Measurements from ENCODE around the gene CHD3. TPM values are rescaled to one million over a fixed set of nuclear protein-coding genes. Genes with fewer than 3 reads are reported as not detected.

Gene CHD3
- total and polyA plus RNA-seq, 10 of the 15 experiments (the other 5 are each of a cell fraction or from before 2014, with no cell fraction given), result 1.4 to 86.8 (median 39.1) TPM

- Histone ChIP-seq H3K27ac (ENCODE audit: control insufficient read depth, insufficient read depth) (peak within 1 kb of the TSS; percentile 34), H3K4me2 (ENCODE audit: control insufficient read depth, insufficient read depth) (peak within 1 kb of the TSS; percentile 88), H2AFZ (ENCODE audit: control insufficient read depth, low read depth, low read length) (peak within 1 kb of the TSS; percentile 94), H3K9me3 (replicated peaks; ENCODE audit: control insufficient read depth, insufficient read depth, low read length) (no peaks in the 10 kb centered on the region), H3K4me3 (peak within 1 kb of the TSS; percentile 76), H3K9ac (ENCODE audit: control insufficient read depth, insufficient read depth, low read length) (peak within 1 kb of the TSS; percentile 55; the same call in 1 of the 2 replicates), H4K20me1 (ENCODE audit: control insufficient read depth, insufficient read depth) (no peaks in the 10 kb centered on the region), H3K27me3 (replicated peaks in 1 of 2; ENCODE audit: control insufficient read depth in 2 of 2, insufficient read depth in 2 of 2, low read length in 1 of 2) (no peaks in the 10 kb centered on the region), H3K79me2 (ENCODE audit: control insufficient read depth, insufficient read depth, low read length) (no peaks in the 10 kb centered on the region), H3K36me3 (ENCODE audit: control insufficient read depth in 2 of 2, insufficient read depth in 2 of 2, low read length in 1 of 2) (peaks cover 4 to 6% of the 10 kb centered on the region in 2 experiments), H3K4me1 (ENCODE audit: control insufficient read depth, insufficient read depth, low read length) (peaks cover 10% of the 10 kb centered on the region)
- FAIRE-seq, result peak; percentile 95
- ChIA-PET SMC1A (ENCODE audit: uncharacterized antibody, unreplicated experiment) (interaction anchor here (0.9 to 3.5 kb wide), 7 partner anchors 13 to 141 kb away, joined by 4 to 21 read pairs (median 7); partner anchors contain the start of genes CNTROB and KCNAB3), CTCF (interaction anchor here (0.6 to 8.2 kb wide), 16 partner anchors 18 to 172 kb away, joined by 3 to 48 read pairs (median 4); partner anchors contain the start of genes CNTROB, CYB5D1, NAA38 and TRAPPC1), POLR2A (interaction anchor here (0.5 to 4.0 kb wide), 12 partner anchors 11 to 81 kb away, joined by 3 to 27 read pairs (median 4); partner anchors contain the start of genes CNTROB, KCNAB3, NAA38 and TRAPPC1), RAD21 (ENCODE audit: unreplicated experiment) (interaction anchor here (0.7 to 6.4 kb wide), 14 partner anchors 14 to 158 kb away, joined by 3 to 75 read pairs (median 4); partner anchors contain the start of genes CNTROB, KCNAB3, KDM6B and TRAPPC1)
- peak; percentile 57 for DNase-seq (ENCODE audit: low read depth, low spot score)
- WGBS (ENCODE audit: insufficient coverage, insufficient replicate concordance, low lambda C conversion rate, missing lambda C conversion rate), result 5% methylated on average over 81 of the region's 100 CpGs
- in situ Hi-C loops (cut with MboI) (no loop called here), intact Hi-C loops (cut with micrococcal nuclease; ENCODE audit: unreplicated experiment) (no loop called here)
- ATAC-seq, result peak; percentile 87
- BruUV-seq (replicated peaks), result no TSS peak
- TF ChIP-seq, protein P1, sequence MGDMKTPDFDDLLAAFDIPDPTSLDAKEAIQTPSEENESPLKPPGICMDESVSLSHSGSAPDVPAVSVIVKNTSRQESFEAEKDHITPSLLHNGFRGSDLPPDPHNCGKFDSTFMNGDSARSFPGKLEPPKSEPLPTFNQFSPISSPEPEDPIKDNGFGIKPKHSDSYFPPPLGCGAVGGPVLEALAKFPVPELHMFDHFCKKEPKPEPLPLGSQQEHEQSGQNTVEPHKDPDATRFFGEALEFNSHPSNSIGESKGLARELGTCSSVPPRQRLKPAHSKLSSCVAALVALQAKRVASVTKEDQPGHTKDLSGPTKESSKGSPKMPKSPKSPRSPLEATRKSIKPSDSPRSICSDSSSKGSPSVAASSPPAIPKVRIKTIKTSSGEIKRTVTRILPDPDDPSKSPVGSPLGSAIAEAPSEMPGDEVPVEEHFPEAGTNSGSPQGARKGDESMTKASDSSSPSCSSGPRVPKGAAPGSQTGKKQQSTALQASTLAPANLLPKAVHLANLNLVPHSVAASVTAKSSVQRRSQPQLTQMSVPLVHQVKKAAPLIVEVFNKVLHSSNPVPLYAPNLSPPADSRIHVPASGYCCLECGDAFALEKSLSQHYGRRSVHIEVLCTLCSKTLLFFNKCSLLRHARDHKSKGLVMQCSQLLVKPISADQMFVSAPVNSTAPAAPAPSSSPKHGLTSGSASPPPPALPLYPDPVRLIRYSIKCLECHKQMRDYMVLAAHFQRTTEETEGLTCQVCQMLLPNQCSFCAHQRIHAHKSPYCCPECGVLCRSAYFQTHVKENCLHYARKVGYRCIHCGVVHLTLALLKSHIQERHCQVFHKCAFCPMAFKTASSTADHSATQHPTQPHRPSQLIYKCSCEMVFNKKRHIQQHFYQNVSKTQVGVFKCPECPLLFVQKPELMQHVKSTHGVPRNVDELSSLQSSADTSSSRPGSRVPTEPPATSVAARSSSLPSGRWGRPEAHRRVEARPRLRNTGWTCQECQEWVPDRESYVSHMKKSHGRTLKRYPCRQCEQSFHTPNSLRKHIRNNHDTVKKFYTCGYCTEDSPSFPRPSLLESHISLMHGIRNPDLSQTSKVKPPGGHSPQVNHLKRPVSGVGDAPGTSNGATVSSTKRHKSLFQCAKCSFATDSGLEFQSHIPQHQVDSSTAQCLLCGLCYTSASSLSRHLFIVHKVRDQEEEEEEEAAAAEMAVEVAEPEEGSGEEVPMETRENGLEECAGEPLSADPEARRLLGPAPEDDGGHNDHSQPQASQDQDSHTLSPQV (IDR thresholded peaks at IDR 0.05), result no peak
- TF ChIP-seq, protein P2, sequence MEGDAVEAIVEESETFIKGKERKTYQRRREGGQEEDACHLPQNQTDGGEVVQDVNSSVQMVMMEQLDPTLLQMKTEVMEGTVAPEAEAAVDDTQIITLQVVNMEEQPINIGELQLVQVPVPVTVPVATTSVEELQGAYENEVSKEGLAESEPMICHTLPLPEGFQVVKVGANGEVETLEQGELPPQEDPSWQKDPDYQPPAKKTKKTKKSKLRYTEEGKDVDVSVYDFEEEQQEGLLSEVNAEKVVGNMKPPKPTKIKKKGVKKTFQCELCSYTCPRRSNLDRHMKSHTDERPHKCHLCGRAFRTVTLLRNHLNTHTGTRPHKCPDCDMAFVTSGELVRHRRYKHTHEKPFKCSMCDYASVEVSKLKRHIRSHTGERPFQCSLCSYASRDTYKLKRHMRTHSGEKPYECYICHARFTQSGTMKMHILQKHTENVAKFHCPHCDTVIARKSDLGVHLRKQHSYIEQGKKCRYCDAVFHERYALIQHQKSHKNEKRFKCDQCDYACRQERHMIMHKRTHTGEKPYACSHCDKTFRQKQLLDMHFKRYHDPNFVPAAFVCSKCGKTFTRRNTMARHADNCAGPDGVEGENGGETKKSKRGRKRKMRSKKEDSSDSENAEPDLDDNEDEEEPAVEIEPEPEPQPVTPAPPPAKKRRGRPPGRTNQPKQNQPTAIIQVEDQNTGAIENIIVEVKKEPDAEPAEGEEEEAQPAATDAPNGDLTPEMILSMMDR (IDR thresholded peaks at IDR 0.05 in 2 of 3, conservative IDR thresholded peaks at IDR 0.05 in 1 of 3; ENCODE audit: control insufficient read depth in 2 of 3, extremely low read depth in 1 of 3, insufficient read depth in 1 of 3, low read depth in 3 of 3, low read length in 3 of 3), result 0 out of 6 replicates have a peak, but pooled peaks of 1 of the 3 experiments have one; percentile 6
- TF ChIP-seq PML (IDR thresholded peaks at IDR 0.05; ENCODE audit: low read length), result no peak; the same call in 1 of the 2 replicates
- TF ChIP-seq FOS (IDR thresholded peaks at IDR 0.05; ENCODE audit: borderline replicate concordance, extremely low read depth, insufficient read length), result no peak
- peak; percentile 29; the same call in 1 of the 2 replicates for TF ChIP-seq GATAD2B (conservative IDR thresholded peaks at IDR 0.05; ENCODE audit: low read depth)
- no peak for TF ChIP-seq CBX5 (IDR thresholded peaks at IDR 0.05; ENCODE audit: low read depth)
- TF ChIP-seq ZNF24 (IDR thresholded peaks at IDR 0.05), result no peak
- no peak for TF ChIP-seq JUNB (IDR thresholded peaks at IDR 0.05)
- TF ChIP-seq NRF1 (conservative IDR thresholded peaks at IDR 0.05; ENCODE audit: low read depth, low read length), result peak; percentile 71
- TF ChIP-seq IRF5 (IDR thresholded peaks at IDR 0.05; ENCODE audit: borderline replicate concordance), result no peak
- no peak for TF ChIP-seq ETV6 (conservative IDR thresholded peaks at IDR 0.05 in 1 of 2, IDR thresholded peaks at IDR 0.05 in 1 of 2; ENCODE audit: borderline replicate concordance in 1 of 2, low read depth in 1 of 2)
- 0 out of 2 replicates have a peak, but pooled peaks have one; percentile 37 for TF ChIP-seq TAF1 (IDR thresholded peaks at IDR 0.05; ENCODE audit: borderline replicate concordance, low read depth, low read length)
- peak; percentile 98; the same call in 1 of the 2 replicates for TF ChIP-seq RB1 (IDR thresholded peaks at IDR 0.05; ENCODE audit: borderline replicate concordance)
Measured at GRCh38 chr17:7915611-7916384, 27.2 kb downstream of the CHD3 start, which contains the start of gene RNF227. Gene RNF227, minus strand, starts transcription at chr17:7916289. Its CDS starts 94 bp downstream, at chr17:7916195.

All from GM12878 (cell line).